Umbilical cord (tissue), 2 donors: ENCODE data around the gene JRKL. TPM values are rescaled to one million over a fixed set of nuclear protein-coding genes. Genes with fewer than 3 reads are reported as not detected.
A peak's percentile ranks its signal among the peaks of the same experiment; 100 is the strongest.
"Not testable (repeated sequence)": the region's sequence is repeated elsewhere in the genome, so short reads cannot be mapped to it uniquely, and the experiment has no call there.

Experiments used
- DNase-seq: peaks from one replicate; pipeline ENCODE4 v3.0.0-alpha.2; 2015; ENCODE audit warnings: low spot score
- total RNA-seq: library from RNA; depleted of rRNA; stranded (reverse); fragments of >200 nt; gene quantifications from one replicate; pipeline ENCODE4 v1.2.3, GENCODE V29; 2014; ENCODE audit warnings: low replicate concordance; ENCODE audit not compliant: insufficient read depth

Gene JRKL
- total RNA-seq, 1 donor from 2014 or later: 27.4 TPM

- DNase-seq: peak; percentile 41
Measured at GRCh38 chr11:96393753-96394348, 4.0 kb downstream of the JRKL start.

GRCh38 chr11:96394773-96395172 lies 5.0 kb downstream of the JRKL start:
- no peak for DNase-seq

DNA sequence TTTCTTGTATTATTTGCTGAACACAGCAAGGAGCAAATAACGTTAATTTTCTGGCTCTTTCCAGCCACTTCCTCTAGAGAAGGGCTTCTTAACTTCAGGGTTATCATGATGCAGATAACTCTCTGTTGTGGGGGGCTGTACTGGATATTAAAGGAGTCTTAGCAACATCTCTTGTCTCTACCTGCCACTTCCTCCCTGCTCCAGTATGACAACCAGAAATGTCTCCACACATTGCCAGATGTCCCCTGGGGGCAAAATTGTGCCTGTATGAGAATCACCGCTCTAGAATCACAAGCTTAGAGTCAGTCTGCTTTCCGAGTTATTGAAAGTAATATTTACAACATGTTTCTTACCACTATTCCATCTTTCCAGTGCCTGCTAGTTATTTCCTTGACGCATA lies 6.8 kb downstream of the JRKL start:
- DNase-seq: peak; percentile 21

- no peak for DNase-seq
Measured at GRCh38 chr11:96397863-96398262, 8.1 kb downstream of the JRKL start.

DNA sequence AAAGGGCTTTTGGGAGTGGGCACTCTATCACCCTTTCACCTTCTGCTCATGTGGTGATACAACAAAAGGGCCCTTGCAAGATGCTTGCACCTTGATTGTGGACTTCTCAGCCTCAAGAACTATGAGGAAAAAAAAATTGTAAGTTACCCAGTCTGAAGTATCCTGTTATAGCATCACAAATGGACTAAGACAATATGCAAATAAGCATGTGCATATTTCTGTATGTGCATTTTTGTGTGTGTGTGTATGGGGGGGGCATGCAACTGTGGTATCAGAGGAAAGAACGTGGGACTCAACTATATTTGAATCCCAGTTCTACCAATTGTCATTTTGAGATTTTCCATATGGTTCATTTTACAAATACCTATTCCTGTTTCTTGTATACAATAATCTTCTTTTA lies 10.9 kb downstream of the JRKL start:
- no peak for DNase-seq

DNA sequence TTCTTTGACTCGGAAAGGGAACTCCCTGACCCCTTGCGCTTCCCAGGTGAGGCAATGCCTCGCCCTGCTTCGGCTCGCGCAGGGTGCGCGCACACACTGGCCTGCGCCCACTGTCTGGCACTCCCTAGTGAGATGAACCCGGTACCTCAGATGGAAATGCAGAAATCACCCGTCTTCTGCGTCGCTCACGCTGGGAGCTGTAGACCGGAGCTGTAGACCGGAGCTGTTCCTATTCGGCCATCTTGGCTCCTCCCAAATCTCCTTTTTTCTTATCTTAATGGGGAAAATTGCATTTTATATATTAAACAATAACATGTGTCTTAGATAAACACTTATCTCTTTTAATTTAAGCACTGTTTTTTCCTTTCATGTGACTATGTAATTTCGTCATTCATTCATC lies 21.6 kb downstream of the JRKL start:
- DNase-seq: not testable (repeated sequence)

DNA sequence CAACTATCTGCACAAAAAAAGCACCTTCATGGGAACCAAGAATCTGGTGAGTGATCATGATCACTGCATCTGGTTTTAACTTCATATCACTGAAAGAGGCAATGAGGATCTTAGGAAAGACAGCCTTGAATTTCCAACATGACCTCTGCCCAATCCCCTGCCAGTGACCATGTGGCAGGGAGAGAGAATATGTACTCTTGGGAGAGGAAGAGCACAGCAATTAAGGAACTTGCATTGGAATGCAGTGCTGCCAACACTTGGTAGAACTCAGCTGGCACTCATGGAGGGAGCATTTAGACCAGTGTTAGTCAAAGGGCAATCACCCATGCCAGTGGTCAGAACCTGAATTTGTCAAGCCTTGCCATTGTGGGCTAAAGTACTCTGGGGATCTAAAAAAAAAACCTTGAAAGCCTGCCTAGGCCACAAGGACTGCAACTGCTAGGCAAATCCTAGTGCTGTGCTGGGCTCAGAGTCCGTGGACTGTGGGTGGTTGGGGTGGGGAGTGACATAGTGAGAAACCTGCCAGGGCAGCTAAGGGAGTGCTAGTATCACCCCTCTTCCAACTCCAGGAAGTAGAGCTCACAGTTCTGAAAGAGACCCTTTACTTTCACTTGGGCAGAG lies 23.1 kb downstream of the JRKL start:
- DNase-seq: no peak

GRCh38 chr11:96413408-96413807 lies 23.6 kb downstream of the JRKL start:
- DNase-seq: no peak

DNA sequence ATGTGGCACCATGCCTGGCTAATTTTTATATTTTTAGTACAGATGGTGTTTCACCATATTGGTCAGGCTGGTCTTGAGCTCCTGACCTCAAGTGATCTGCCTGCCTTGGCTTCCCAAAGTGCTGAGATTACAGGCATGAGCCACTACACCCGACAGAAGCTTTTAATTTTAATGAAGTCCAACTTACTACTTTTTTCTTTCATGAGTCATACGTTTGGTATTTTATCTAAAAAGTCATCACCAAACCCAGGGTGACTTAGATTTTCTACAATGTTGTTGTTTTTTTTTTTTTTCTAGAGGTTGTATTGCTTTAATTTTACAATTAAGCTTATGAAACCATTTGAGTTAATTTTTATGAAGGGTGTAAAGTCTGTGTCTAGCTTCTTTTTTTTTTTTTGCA lies 34.9 kb downstream of the JRKL start:
- DNase-seq: no peak

DNA sequence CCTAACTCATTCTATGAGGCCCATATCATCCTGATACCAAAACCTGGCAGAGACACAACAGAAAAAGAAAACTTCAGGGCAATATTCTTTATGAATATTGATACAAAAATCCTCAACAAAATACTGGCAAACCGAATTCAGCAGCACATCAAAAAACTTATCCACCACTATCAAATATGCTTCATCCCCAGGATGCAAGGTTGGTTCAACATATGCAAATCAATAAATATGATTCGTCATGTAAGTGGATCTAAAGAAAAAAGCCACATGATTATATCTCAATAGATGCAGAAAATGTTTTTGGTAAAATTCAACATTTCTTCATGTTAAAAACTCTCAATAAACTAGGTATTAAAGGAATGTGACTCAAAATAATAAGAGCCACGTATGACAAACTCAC lies 40.9 kb downstream of the JRKL start:
- DNase-seq: no peak

- DNase-seq: not testable (repeated sequence)
Measured at GRCh38 chr11:96432654-96433053, 42.8 kb downstream of the JRKL start.

Other genes starting within 250 kb of the JRKL start
- gene MAML2, start 46.8 kb upstream of the JRKL start, total RNA-seq: 17.1 TPM
- 73.7 TPM for gene CCDC82, start 101 bp upstream of the JRKL start, total RNA-seq